Measurements from ENCODE around the gene ZFP57.

ZFP57 gene

GRCh38 chr6:29680904-29681303 lies at the start of gene ZFP57:
Gene ZFP57 (minus strand): TSS chr6:29681152. CDS start chr6:29677003, 4,149 bp downstream.
- DNase-seq (ENCODE audit: low read depth) = no peak

GRCh38 chr6:29730575-29731126 lies 49.7 kb upstream of the ZFP57 start:
- DNase-seq (ENCODE audit: low read depth) = no peak

- DNase-seq (ENCODE audit: low read depth) = no peak
Measured at GRCh38 chr6:29729774-29730328, 48.9 kb upstream of the ZFP57 start.

- DNase-seq (ENCODE audit: low read depth) = no peak
Measured at GRCh38 chr6:29728875-29729270, 47.9 kb upstream of the ZFP57 start.

- DNase-seq (ENCODE audit: low read depth) = no peak
Measured at GRCh38 chr6:29728173-29728874, 47.4 kb upstream of the ZFP57 start.

- DNase-seq (ENCODE audit: low read depth) = no peak
Measured at GRCh38 chr6:29727637-29728036, 46.7 kb upstream of the ZFP57 start.

GRCh38 chr6:29726571-29727194 lies 45.7 kb upstream of the ZFP57 start:
- no peak for DNase-seq (ENCODE audit: low read depth)

GRCh38 chr6:29726001-29726400 lies 45.0 kb upstream of the ZFP57 start:
- no peak for DNase-seq (ENCODE audit: low read depth)

GRCh38 chr6:29724937-29725869 lies 44.3 kb upstream of the ZFP57 start:
- no peak for DNase-seq (ENCODE audit: low read depth)

GRCh38 chr6:29723666-29724588 lies 43.0 kb upstream of the ZFP57 start:
- DNase-seq (ENCODE audit: low read depth) = no peak

GRCh38 chr6:29723262-29723665 lies 42.3 kb upstream of the ZFP57 start, which contains the start of gene HLA-F:
Gene HLA-F (plus strand): TSS chr6:29723434. CDS start chr6:29723464, 30 bp downstream.
- DNase-seq (ENCODE audit: low read depth) = no peak

- DNase-seq (ENCODE audit: low read depth) = no peak
Measured at GRCh38 chr6:29720863-29721262, 39.9 kb upstream of the ZFP57 start.

- no peak for DNase-seq (ENCODE audit: low read depth)
Measured at GRCh38 chr6:29710281-29710941, 29.5 kb upstream of the ZFP57 start.

GRCh38 chr6:29709188-29709587 lies 28.2 kb upstream of the ZFP57 start:
- no peak for DNase-seq (ENCODE audit: low read depth)

GRCh38 chr6:29708432-29709179 lies 27.7 kb upstream of the ZFP57 start:
- no peak for DNase-seq (ENCODE audit: low read depth)

- peak; percentile 13 for DNase-seq (ENCODE audit: low read depth)
Measured at GRCh38 chr6:29705389-29706231, 24.7 kb upstream of the ZFP57 start.

GRCh38 chr6:29702519-29703103 lies 21.7 kb upstream of the ZFP57 start:
- DNase-seq (ENCODE audit: low read depth) = no peak
